ENCODE measurements around the gene MBD2.

DNA sequence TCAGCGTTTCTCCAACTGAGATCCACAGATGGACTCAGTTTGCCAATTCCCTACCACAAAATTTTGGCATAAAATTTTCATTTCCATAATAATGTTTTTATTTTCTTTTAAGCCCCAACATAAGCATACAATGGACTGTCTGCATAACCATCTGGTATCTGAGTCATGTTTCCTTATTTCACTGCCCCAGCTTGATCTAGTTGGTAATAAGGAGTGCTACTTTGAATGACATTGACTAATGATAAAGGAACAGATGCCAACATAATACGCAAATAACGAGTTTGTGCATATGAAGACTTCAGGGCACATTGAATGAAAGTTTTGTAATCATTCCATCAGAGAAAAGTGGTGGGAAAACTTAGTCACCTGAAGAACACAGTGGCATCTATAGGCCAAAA is 8.8 kb upstream of the MBD2 start:
- TF ChIP-seq, protein P1, sequence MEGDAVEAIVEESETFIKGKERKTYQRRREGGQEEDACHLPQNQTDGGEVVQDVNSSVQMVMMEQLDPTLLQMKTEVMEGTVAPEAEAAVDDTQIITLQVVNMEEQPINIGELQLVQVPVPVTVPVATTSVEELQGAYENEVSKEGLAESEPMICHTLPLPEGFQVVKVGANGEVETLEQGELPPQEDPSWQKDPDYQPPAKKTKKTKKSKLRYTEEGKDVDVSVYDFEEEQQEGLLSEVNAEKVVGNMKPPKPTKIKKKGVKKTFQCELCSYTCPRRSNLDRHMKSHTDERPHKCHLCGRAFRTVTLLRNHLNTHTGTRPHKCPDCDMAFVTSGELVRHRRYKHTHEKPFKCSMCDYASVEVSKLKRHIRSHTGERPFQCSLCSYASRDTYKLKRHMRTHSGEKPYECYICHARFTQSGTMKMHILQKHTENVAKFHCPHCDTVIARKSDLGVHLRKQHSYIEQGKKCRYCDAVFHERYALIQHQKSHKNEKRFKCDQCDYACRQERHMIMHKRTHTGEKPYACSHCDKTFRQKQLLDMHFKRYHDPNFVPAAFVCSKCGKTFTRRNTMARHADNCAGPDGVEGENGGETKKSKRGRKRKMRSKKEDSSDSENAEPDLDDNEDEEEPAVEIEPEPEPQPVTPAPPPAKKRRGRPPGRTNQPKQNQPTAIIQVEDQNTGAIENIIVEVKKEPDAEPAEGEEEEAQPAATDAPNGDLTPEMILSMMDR (IDR thresholded peaks at IDR 0.05 in 2 of 3, conservative IDR thresholded peaks at IDR 0.05 in 1 of 3; ENCODE audit: borderline replicate concordance in 1 of 3, insufficient read depth in 1 of 3, low read depth in 2 of 3, low read length in 2 of 3), result no peak
- no peak for TF ChIP-seq RAD21 (IDR thresholded peaks at IDR 0.05; ENCODE audit: low read depth)
- TF ChIP-seq EZH2 (IDR thresholded peaks at IDR 0.05), result no peak
- no peak for TF ChIP-seq POLR2A (IDR thresholded peaks at IDR 0.05; ENCODE audit: borderline replicate concordance, extremely low read depth, insufficient read depth, insufficient read length)
- TF ChIP-seq, protein P2, sequence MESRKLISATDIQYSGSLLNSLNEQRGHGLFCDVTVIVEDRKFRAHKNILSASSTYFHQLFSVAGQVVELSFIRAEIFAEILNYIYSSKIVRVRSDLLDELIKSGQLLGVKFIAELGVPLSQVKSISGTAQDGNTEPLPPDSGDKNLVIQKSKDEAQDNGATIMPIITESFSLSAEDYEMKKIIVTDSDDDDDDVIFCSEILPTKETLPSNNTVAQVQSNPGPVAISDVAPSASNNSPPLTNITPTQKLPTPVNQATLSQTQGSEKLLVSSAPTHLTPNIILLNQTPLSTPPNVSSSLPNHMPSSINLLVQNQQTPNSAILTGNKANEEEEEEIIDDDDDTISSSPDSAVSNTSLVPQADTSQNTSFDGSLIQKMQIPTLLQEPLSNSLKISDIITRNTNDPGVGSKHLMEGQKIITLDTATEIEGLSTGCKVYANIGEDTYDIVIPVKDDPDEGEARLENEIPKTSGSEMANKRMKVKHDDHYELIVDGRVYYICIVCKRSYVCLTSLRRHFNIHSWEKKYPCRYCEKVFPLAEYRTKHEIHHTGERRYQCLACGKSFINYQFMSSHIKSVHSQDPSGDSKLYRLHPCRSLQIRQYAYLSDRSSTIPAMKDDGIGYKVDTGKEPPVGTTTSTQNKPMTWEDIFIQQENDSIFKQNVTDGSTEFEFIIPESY (IDR thresholded peaks at IDR 0.05; ENCODE audit: extremely low read depth, insufficient replicate concordance, low read length), result no peak
- no peak for TF ChIP-seq YY1 (IDR thresholded peaks at IDR 0.05; ENCODE audit: extremely low read depth, insufficient replicate concordance, low read depth, low read length)
- no peak for TF ChIP-seq POLR2AphosphoS5 (IDR thresholded peaks at IDR 0.05; ENCODE audit: low read depth, low read length)
- TF ChIP-seq, protein P3, sequence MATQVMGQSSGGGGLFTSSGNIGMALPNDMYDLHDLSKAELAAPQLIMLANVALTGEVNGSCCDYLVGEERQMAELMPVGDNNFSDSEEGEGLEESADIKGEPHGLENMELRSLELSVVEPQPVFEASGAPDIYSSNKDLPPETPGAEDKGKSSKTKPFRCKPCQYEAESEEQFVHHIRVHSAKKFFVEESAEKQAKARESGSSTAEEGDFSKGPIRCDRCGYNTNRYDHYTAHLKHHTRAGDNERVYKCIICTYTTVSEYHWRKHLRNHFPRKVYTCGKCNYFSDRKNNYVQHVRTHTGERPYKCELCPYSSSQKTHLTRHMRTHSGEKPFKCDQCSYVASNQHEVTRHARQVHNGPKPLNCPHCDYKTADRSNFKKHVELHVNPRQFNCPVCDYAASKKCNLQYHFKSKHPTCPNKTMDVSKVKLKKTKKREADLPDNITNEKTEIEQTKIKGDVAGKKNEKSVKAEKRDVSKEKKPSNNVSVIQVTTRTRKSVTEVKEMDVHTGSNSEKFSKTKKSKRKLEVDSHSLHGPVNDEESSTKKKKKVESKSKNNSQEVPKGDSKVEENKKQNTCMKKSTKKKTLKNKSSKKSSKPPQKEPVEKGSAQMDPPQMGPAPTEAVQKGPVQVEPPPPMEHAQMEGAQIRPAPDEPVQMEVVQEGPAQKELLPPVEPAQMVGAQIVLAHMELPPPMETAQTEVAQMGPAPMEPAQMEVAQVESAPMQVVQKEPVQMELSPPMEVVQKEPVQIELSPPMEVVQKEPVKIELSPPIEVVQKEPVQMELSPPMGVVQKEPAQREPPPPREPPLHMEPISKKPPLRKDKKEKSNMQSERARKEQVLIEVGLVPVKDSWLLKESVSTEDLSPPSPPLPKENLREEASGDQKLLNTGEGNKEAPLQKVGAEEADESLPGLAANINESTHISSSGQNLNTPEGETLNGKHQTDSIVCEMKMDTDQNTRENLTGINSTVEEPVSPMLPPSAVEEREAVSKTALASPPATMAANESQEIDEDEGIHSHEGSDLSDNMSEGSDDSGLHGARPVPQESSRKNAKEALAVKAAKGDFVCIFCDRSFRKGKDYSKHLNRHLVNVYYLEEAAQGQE (IDR thresholded peaks at IDR 0.05; ENCODE audit: low read depth), result no peak
- no peak for TF ChIP-seq EGR1 (IDR thresholded peaks at IDR 0.05; ENCODE audit: low read depth)

Data from HCT116 (cell line).